ACC112 (cell line): Measurements from ENCODE around the gene FLNC.

Experiments used
- H2AFZ ChIP-seq: fragments of 200-600 bp; sonication (generic); one replicate; pipeline ENCODE4 v1.6.0; 2017; ENCODE audit warnings: antibody characterized with exemption, low read length; ENCODE audit not compliant: unreplicated experiment
- H3K27ac ChIP-seq: fragments of 200-600 bp; sonication (generic); 2 replicates; pipeline ENCODE4 v1.5.1; 2014; ENCODE audit warnings: low read depth, mild to moderate bottlenecking, antibody characterized with exemption, low read length, moderate library complexity
- H3K27me3 ChIP-seq: fragments of 200-600 bp; sonication (generic); 2 replicates; pipeline ENCODE4 v1.6.1; 2014; ENCODE audit warnings: mild to moderate bottlenecking, antibody characterized with exemption, low read length, moderate library complexity, mixed read lengths; ENCODE audit not compliant: insufficient read depth
- H3K36me3 ChIP-seq: fragments of 200-600 bp; sonication (generic); 2 replicates; pipeline ENCODE4 v1.6.1; 2016; ENCODE audit warnings: mild to moderate bottlenecking, antibody characterized with exemption, low read length, moderate library complexity, mixed read lengths; ENCODE audit not compliant: insufficient read depth
- H3K4me1 ChIP-seq: fragments of 200-600 bp; sonication (generic); one replicate; pipeline ENCODE4 v1.6.1; 2016; ENCODE audit warnings: low read length, mixed read lengths; ENCODE audit not compliant: insufficient read depth, unreplicated experiment, control insufficient read depth
- H3K4me3 ChIP-seq: fragments of 200-600 bp; sonication (generic); 2 replicates; pipeline ENCODE4 v1.5.1; 2014; ENCODE audit warnings: mild to moderate bottlenecking, low read depth, low read length
- H3K79me2 ChIP-seq: fragments of 200-600 bp; sonication (generic); one replicate; pipeline ENCODE4 v1.6.0; 2016; ENCODE audit warnings: low read length; ENCODE audit not compliant: control insufficient read depth, unreplicated experiment, insufficient read depth

The FLNC gene

GRCh38 chr7:128833946-128834325 lies 3.7 kb downstream of the FLNC start:
- Histone ChIP-seq H3K27ac (peak overlapping the region; percentile 63), H2AFZ (no peak overlapping the region), H3K27me3 (no peaks in the 10 kb centered on the region), H3K79me2 (peaks cover 52% of the 10 kb centered on the region), H3K4me3 (peak overlapping the region; percentile 99), H3K4me1 (peaks cover 30% of the 10 kb centered on the region), H3K36me3 (peaks cover 29% of the 10 kb centered on the region; the same call in 1 of the 2 replicates)

- Histone ChIP-seq H3K4me1 (peaks cover 20% of the 10 kb centered on the region), H2AFZ (no peak overlapping the region), H3K27me3 (no peaks in the 10 kb centered on the region), H3K36me3 (peaks cover 36% of the 10 kb centered on the region; the same call in 1 of the 2 replicates), H3K79me2 (peaks cover 53% of the 10 kb centered on the region), H3K27ac (no peak overlapping the region), H3K4me3 (no peak overlapping the region)
Observed at GRCh38 chr7:128835231-128835751, 5.1 kb downstream of the FLNC start.

- Histone ChIP-seq H3K27ac (peak overlapping the region; percentile 29), H2AFZ (no peak overlapping the region), H3K27me3 (no peaks in the 10 kb centered on the region), H3K36me3 (peaks cover 39% of the 10 kb centered on the region; the same call in 1 of the 2 replicates), H3K4me1 (peaks cover 20% of the 10 kb centered on the region), H3K79me2 (peaks cover 46% of the 10 kb centered on the region), H3K4me3 (no peak overlapping the region)
Observed at GRCh38 chr7:128835790-128836641, 5.8 kb downstream of the FLNC start.

- H3K4me1 ChIP-seq, result peaks cover 26% of the 10 kb centered on the region
- H3K79me2 ChIP-seq, result peaks cover 38% of the 10 kb centered on the region
- no peak overlapping the region for H2AFZ ChIP-seq
- H3K36me3 ChIP-seq, result peaks cover 48% of the 10 kb centered on the region; the same call in 1 of the 2 replicates
- no peaks in the 10 kb centered on the region for H3K27me3 ChIP-seq
- H3K27ac ChIP-seq, result peak overlapping the region; percentile 29; the same call in 1 of the 2 replicates
- no peak overlapping the region for H3K4me3 ChIP-seq
Observed at GRCh38 chr7:128836729-128837348, 6.6 kb downstream of the FLNC start.

- Histone ChIP-seq H2AFZ (no peak overlapping the region), H3K36me3 (peaks cover 48% of the 10 kb centered on the region; the same call in 1 of the 2 replicates)
Observed at GRCh38 chr7:128837521-128837921, 7.3 kb downstream of the FLNC start.

GRCh38 chr7:128838109-128838779 lies 8.0 kb downstream of the FLNC start:
- H3K36me3 ChIP-seq, result peaks cover 48% of the 10 kb centered on the region; the same call in 1 of the 2 replicates
- no peak overlapping the region for H2AFZ ChIP-seq
- H3K27me3 ChIP-seq, result no peaks in the 10 kb centered on the region
- H3K4me3 ChIP-seq, result no peak overlapping the region
- no peak overlapping the region for H3K27ac ChIP-seq
- peaks cover 27% of the 10 kb centered on the region for H3K4me1 ChIP-seq
- peaks cover 24% of the 10 kb centered on the region for H3K79me2 ChIP-seq

More at GRCh38 chr7:128837521-128837921, 7.3 kb downstream of the FLNC start:
- Histone ChIP-seq H3K27ac (no peak overlapping the region), H3K4me1 (peaks cover 27% of the 10 kb centered on the region), H3K79me2 (peaks cover 31% of the 10 kb centered on the region), H3K27me3 (no peaks in the 10 kb centered on the region), H3K4me3 (no peak overlapping the region)

- no peak overlapping the region for H3K4me3 ChIP-seq
- no peak overlapping the region for H2AFZ ChIP-seq
- no peaks in the 10 kb centered on the region for H3K27me3 ChIP-seq
- no peak overlapping the region for H3K27ac ChIP-seq
- H3K36me3 ChIP-seq, result peaks cover 53% of the 10 kb centered on the region; the same call in 1 of the 2 replicates
- H3K79me2 ChIP-seq, result peaks cover 16% of the 10 kb centered on the region
- peaks cover 22% of the 10 kb centered on the region for H3K4me1 ChIP-seq
Observed at GRCh38 chr7:128838981-128839731, 8.9 kb downstream of the FLNC start.

GRCh38 chr7:128839751-128840177 lies 9.6 kb downstream of the FLNC start:
- H3K36me3 ChIP-seq, result peaks cover 53% of the 10 kb centered on the region; the same call in 1 of the 2 replicates
- peaks cover 22% of the 10 kb centered on the region for H3K4me1 ChIP-seq
- no peak overlapping the region for H2AFZ ChIP-seq
- no peaks in the 10 kb centered on the region for H3K27me3 ChIP-seq
- peaks cover 12% of the 10 kb centered on the region for H3K79me2 ChIP-seq
- H3K27ac ChIP-seq, result no peak overlapping the region
- H3K4me3 ChIP-seq, result no peak overlapping the region

- H3K4me1 ChIP-seq, result peaks cover 18% of the 10 kb centered on the region
- H3K27me3 ChIP-seq, result no peaks in the 10 kb centered on the region
- peaks cover 55% of the 10 kb centered on the region; the same call in 1 of the 2 replicates for H3K36me3 ChIP-seq
- no peak overlapping the region for H3K4me3 ChIP-seq
- no peak overlapping the region for H3K27ac ChIP-seq
- H2AFZ ChIP-seq, result no peak overlapping the region
- peaks cover 7% of the 10 kb centered on the region for H3K79me2 ChIP-seq
Observed at GRCh38 chr7:128840326-128841170, 10.3 kb downstream of the FLNC start.
